Suprapubic skin (tissue), 3 donors: ENCODE data around the gene VAMP7.

ENCODE experiments used
- CTCF ChIP-seq, 2 donors: fragments of 200-600 bp in 1 of 2; fragments of 450-650 bp in 1 of 2; sonication (generic) in 1 of 2; IDR thresholded peaks; one replicate each; pipeline ENCODE4 v1.5.1; 2016 to 2019; ENCODE audit warnings: antibody characterized with exemption in 2 of 2, mild to moderate bottlenecking in 1 of 2, moderate library complexity in 1 of 2
- POLR2AphosphoS5 ChIP-seq, 3 donors: sonication (generic); formaldehyde crosslinking; IDR thresholded peaks; one replicate each; pipeline ENCODE4 v1.6.1; 2017; ENCODE audit warnings: antibody characterized with exemption in 3 of 3

DNA sequence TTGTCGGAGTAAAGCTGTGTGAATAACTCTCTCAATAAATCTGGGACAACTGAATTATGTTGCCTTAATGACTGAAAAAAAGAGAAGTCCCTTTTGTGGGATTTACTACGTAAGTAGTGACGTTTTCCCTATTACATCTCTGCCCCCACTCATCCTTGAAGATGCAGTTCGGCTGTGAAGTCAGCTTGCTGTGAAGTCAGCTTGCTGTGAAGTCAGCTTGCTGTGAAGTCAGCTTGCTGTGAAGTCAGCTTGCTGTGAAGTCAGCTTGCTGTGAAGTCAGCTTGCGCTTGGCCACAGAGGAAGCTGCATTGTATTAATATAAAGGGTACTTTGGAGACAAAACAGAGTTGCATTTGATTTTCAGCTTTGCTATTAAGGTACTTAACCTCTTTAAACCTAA, 8.0 kb upstream of the VAMP7 start:
- TF ChIP-seq POLR2AphosphoS5 (IDR thresholded peaks at IDR 0.05) = no peak
- TF ChIP-seq CTCF (IDR thresholded peaks at IDR 0.05) = no peak
